Mesothelial cell of epicardium (in vitro differentiated cells): ENCODE results near the gene SLC6A19. TPM values are rescaled to one million over a fixed set of nuclear protein-coding genes. Genes with fewer than 3 reads are reported as not detected.

Source experiments
- DNase-seq, 2 experiments: peaks; one replicate each; pipeline ENCODE4 v3.0.0; 2021; ENCODE audit warnings: low spot score in 2 of 2; ENCODE audit not compliant: unreplicated experiment in 2 of 2
- H3K27ac Mint-ChIP-seq: 2 replicates; pipeline ENCODE4 v1.8.0; 2021; ENCODE audit warnings: mixed read lengths
- H3K27me3 Mint-ChIP-seq: 2 replicates; pipeline ENCODE4 v1.8.0; 2021; ENCODE audit warnings: low read depth, mixed read lengths
- H3K36me3 Mint-ChIP-seq: 2 replicates; pipeline ENCODE4 v1.8.0; 2021; ENCODE audit warnings: mixed read lengths
- H3K4me1 Mint-ChIP-seq: 2 replicates; pipeline ENCODE4 v1.8.0; 2021; ENCODE audit warnings: mixed read lengths
- H3K4me3 Mint-ChIP-seq: 2 replicates; pipeline ENCODE4 v1.8.0; 2021; ENCODE audit warnings: mild to moderate bottlenecking, moderate library complexity, mixed read lengths
- H3K9me3 Mint-ChIP-seq: 2 replicates; pipeline ENCODE4 v1.8.0; 2021; ENCODE audit warnings: mixed read lengths
- CTCF ChIP-seq: fragments of 200-600 bp; sonication (generic); IDR thresholded peaks from one replicate; pipeline ENCODE4 v1.5.0; 2021; ENCODE audit warnings: antibody characterized with exemption; ENCODE audit not compliant: unreplicated experiment
- total RNA-seq: library from RNA; stranded (reverse); gene quantifications from 3 replicates; pipeline ENCODE4 v1.2.1, GENCODE V29; 2021

Gene SLC6A19
- total RNA-seq, 1 donor from 2014 or later: not detected

- no peak overlapping the region for H3K27ac Mint-ChIP-seq
- DNase-seq: no peak
Measured at GRCh38 chr5:1175801-1176472, 25.5 kb upstream of the SLC6A19 start.

GRCh38 chr5:1176473-1177391 lies 24.7 kb upstream of the SLC6A19 start:
- H3K4me1 Mint-ChIP-seq: no peaks in the 10 kb centered on the region
- H3K36me3 Mint-ChIP-seq: no peaks in the 10 kb centered on the region
- no peak overlapping the region for H3K4me3 Mint-ChIP-seq
- no peak for DNase-seq
- no peak overlapping the region for H3K27ac Mint-ChIP-seq
- no peaks in the 10 kb centered on the region for H3K9me3 Mint-ChIP-seq
- peaks cover 9% of the 10 kb centered on the region for H3K27me3 Mint-ChIP-seq
- TF ChIP-seq CTCF: no peak

More at GRCh38 chr5:1175801-1176472, 25.5 kb upstream of the SLC6A19 start:
- Mint-ChIP-seq H3K9me3 (no peaks in the 10 kb centered on the region), H3K4me3 (no peak overlapping the region), H3K4me1 (no peaks in the 10 kb centered on the region), H3K27me3 (peaks cover 16% of the 10 kb centered on the region), H3K36me3 (no peaks in the 10 kb centered on the region)
- TF ChIP-seq CTCF: no peak

GRCh38 chr5:1177826-1178528 lies 23.4 kb upstream of the SLC6A19 start:
- TF ChIP-seq CTCF: no peak
- H3K27me3 Mint-ChIP-seq: peaks cover 6% of the 10 kb centered on the region
- H3K36me3 Mint-ChIP-seq: no peaks in the 10 kb centered on the region
- no peaks in the 10 kb centered on the region for H3K9me3 Mint-ChIP-seq
- H3K27ac Mint-ChIP-seq: no peak overlapping the region
- H3K4me1 Mint-ChIP-seq: no peaks in the 10 kb centered on the region
- no peak overlapping the region for H3K4me3 Mint-ChIP-seq
- no peak for DNase-seq

GRCh38 chr5:1178529-1179382 lies 22.6 kb upstream of the SLC6A19 start:
- no peak for TF ChIP-seq CTCF
- Mint-ChIP-seq H3K4me1 (no peaks in the 10 kb centered on the region), H3K4me3 (no peak overlapping the region), H3K27me3 (peaks cover 3% of the 10 kb centered on the region), H3K9me3 (no peaks in the 10 kb centered on the region), H3K36me3 (no peaks in the 10 kb centered on the region), H3K27ac (no peak overlapping the region)
- DNase-seq: no peak

- no peak for DNase-seq
- peaks cover 2% of the 10 kb centered on the region for H3K27me3 Mint-ChIP-seq
- no peaks in the 10 kb centered on the region for H3K9me3 Mint-ChIP-seq
- no peak overlapping the region for H3K4me3 Mint-ChIP-seq
- no peak overlapping the region for H3K27ac Mint-ChIP-seq
- no peak for TF ChIP-seq CTCF
- H3K4me1 Mint-ChIP-seq: no peaks in the 10 kb centered on the region
- no peaks in the 10 kb centered on the region for H3K36me3 Mint-ChIP-seq
Measured at GRCh38 chr5:1179383-1179715, 22.0 kb upstream of the SLC6A19 start.
